ENCODE measurements around the gene HSD17B1.
"Not testable (repeated sequence)": the region's sequence is repeated elsewhere in the genome, so short reads cannot be mapped to it uniquely, and the experiment has no call there.

Gene HSD17B1

DNA sequence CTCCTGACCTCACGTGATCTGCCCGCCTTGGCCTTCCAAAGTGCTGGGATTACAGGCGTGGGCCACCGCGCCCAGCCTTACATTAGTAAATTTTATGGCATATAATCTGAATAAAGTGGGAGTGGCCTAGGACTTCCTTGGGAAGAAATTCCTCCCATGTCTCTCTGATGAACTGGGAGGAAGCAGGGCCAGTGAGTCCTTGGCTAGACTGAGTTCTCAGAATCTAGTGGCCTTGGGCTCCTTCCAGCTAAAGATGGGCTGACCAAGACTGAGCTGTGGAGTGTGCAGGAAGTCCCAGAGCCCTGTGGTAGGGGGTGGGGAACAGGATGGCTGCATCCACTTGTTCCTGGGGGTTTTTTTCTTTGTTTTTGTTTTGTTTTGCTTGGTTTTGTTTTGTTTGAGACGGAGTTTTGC, 26.7 kb upstream of the HSD17B1 start:
- DNase-seq = no peak

DNA sequence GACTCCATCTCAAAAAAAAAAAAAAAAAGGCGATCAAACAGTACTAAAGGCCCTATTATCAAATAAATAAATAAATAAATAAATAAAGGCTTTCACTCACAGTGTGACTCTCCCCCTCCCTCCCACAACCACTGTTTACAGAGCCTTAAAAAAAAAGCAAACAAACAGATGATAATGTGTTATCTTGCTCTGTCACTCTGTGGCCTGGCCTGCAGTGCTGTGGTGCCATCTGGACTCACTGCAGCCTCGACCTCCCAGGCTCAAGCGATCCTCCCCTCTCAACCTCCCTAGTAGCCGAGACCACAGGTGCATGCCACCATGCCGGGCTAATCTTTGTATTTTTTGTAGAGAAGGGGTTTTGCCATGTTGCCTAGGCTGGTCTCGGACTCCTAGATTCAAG, 24.8 kb upstream of the HSD17B1 start:
- no peak for DNase-seq

DNA sequence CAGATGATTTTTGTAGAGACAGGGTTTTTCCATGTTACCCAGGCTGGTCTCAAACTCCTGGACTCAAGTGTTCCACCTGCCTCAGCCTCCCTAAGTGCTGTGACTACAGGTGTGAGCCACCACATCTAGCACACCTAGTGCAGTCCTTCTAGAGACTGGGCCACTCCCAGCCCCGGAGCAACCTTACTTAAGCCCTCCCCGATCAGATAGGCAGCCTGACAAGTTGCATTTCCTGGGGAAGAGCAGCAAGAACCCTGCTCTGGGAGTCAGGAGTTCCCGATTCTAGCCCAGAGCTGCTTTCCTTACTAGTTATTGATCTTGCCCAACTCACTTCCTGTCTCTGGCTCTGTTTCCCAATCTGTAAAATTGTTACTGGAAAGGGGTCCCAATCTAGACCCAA, 23.7 kb upstream of the HSD17B1 start:
- no peak for DNase-seq

DNA sequence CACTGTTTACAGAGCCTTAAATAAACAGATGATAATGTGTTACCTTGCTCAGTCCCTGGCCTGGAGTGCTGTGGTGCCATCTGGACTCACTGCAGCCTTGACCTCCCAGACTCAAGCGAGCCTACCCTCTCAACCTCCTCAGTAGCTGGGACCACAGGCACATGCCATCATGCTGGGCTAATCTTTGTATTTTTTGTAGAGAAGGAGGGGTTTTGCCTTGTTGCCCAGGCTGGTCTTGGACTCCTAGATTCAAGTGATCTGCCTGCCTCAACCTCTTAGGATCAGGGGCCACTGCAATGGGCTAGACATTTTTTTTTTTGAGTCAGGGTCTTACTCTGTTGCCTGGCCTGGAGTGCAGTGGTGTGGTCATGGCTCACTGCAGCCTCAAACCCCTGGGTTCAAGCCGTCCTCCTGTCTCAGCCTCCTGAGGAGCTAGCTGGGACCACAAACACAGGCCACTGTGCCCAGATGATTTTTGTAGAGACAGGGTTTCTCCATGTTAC, 21.7 kb upstream of the HSD17B1 start:
- DNase-seq = no peak

DNA sequence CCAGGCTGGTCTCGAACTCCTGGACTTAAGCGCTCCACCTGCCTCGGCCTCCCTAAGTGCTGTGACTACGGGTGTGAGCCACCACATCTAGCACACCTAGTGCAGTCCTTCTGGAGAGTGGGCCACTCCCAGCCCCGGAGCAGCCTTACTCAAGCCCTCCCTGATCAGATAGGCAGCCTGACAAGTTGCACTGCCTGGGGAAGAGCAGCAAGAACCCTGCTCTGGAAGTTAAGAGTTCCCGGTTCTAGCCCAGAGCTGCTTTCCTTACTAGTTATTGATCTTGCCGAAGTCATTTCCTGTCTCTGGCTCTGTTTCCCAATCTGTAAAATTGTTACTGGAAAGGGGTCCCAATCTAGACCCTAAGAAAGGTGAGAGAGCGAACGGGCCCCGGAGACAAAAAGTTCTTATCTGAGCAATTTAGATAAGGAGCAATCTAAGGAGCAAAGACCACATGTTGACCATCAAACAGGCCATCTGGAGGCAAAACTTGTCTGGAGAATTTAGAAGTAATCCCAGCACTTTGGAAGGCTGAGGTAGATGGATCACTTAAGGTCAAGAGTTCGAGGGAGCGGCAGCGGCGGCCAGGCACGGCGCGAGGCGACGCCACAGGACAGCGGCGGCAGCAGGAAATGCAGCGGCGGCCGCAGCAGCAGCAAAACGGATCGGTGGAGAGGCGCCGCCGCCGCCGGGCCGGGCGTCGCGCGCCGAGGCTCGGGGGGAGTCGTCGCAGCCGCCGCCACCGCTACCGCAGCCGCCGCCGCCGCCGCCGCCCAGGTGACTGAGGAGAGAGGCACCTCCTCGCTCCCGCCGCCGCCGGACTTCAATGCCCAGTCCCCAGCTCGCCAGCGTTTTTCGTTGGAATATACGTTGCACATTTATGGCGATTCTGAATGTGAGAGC, 21.0 kb upstream of the HSD17B1 start:
- DNase-seq = peak; percentile 60

DNA sequence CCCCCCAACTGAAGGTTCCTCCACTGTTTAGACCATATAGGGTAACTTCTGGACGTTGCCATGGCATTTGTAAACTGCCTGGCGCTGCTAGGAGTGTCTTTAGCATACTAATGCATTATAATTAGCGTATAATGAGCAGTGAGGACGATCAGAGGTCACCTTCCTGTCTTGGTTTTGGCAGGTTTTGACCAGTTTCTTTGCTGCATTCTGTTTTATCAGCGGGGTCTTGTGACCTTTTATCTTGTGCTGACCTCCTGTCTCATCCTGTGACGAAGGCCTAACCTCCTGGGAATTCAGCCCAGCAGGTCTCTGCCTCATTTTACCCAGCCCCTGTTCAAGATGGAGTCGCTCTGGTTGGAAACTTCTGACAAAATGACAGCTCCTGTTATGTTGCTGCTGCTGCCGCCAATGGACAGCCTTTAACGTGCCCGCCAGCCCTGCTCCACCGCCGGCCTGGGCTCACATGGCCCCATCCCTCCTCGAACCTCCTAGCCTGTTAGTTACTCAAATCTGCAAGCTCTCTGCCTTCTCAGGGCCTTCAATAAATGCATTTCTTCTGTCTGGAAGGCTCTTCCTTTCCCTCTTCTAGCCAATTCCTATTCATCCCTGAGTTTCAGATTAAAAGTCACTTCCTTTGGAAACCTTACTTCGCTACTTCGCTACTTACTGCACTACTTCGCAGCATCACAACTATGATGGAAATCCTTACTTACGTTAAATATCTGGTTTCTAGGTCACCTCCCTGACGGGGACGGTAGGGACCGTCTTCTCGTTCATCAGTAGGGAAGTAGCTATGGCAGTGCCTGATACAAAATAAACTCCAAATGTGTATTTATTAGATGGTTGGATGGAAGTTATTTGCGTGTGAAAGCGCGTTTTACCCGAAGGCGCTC, 17.3 kb upstream of the HSD17B1 start:
- no peak for DNase-seq

DNA sequence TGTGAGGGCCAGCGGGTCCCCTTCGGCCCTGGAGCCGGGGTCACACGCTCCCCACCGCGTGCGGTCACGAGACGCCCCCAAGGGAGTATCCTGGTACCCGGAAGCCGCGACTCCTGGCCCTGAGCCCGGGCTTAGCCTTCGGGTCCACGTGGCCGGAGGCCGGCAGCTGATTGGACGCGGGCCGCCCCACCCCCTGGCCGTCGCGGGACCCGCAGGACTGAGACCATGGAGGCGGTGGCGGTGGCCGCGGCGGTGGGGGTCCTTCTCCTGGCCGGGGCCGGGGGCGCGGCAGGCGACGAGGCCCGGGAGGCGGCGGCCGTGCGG, 16.7 kb upstream of the HSD17B1 start, which contains the start of gene NAGLU:
Gene NAGLU, plus strand, starts transcription at position 194 of the 324 bp plus-strand sequence. Its CDS starts 32 bp downstream, at position 226.
- peak; percentile 87 for DNase-seq

DNA sequence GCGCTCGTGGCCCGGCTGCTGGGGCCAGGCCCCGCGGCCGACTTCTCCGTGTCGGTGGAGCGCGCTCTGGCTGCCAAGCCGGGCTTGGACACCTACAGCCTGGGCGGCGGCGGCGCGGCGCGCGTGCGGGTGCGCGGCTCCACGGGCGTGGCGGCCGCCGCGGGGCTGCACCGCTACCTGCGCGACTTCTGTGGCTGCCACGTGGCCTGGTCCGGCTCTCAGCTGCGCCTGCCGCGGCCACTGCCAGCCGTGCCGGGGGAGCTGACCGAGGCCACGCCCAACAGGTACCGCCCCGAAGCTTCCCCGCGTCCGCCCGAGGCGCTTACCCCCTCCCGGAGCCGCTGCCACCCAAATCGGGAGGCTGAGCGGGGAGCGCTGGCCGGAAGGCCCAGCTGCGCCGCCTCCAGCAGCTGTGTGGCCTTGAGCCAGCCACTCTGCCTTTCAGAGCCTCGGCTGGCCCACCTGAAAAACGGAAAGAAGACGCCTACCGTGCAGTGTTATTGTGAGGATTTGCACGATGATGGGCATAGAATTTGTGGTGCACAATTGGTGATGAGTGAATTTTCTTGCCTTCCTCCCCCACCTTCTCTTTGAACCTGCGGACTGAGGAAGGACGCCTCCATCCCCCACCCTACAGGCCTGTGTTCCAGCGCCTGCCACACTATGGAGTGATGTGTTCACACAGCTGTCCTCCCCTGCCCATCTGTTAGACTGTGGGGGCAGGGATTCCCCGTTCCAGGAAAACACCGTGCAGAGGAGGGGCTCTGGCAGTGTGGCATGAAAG, 16.2 kb upstream of the HSD17B1 start:
- peak; percentile 81 for DNase-seq

DNA sequence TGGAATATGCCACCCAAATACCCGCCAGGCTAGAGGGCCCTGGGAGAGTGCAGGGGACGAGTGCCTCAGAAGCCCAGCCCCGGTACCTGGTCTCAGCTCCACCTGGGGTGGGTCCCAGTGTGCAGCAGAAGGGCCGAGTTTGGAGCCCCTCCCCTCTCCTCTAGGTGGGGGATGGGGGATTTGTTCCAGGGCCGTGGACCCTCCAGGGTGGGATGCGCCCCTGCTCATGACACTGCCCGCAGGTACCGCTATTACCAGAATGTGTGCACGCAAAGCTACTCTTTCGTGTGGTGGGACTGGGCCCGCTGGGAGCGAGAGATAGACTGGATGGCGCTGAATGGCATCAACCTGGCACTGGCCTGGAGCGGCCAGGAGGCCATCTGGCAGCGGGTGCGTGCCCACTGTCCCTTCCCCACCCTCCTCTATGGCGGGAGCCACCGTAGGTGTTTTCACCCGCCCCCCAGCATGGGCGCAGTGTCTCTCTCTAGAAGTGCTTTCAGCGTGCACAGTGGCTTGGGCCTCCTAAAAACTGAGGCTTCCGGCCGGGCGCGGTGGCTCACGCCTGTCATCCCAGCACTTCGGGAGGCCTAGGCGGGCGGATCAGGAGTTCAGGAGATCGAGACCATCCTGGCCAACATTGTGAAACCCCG, 15.4 kb upstream of the HSD17B1 start:
- no peak for DNase-seq

DNA sequence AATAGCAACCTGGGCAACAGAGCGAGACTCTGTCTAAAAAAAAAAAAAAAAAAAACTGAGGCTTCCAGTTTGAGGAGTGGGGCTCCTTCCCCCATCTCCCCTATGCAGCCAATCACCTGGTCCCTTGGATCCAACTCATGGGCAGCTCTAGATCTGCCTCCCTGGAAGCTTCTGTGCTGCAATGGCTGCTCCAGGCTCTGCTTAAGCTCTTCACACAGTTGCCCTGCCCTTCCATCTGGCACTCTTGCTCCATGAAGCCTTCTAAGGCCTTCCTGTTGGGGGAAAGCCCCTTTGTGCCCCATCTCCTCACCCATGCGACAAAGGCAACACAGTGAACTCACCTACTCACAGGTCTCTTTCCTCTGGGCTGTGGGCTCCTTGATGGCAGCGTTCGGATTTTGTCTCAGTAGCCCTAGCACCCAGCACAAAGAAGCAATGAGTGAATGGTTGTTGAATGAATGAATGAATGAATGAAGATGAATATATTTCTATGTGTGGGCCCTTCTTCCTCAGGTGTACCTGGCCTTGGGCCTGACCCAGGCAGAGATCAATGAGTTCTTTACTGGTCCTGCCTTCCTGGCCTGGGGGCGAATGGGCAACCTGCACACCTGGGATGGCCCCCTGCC, 14.8 kb upstream of the HSD17B1 start:
- peak; percentile 29 for DNase-seq

DNA sequence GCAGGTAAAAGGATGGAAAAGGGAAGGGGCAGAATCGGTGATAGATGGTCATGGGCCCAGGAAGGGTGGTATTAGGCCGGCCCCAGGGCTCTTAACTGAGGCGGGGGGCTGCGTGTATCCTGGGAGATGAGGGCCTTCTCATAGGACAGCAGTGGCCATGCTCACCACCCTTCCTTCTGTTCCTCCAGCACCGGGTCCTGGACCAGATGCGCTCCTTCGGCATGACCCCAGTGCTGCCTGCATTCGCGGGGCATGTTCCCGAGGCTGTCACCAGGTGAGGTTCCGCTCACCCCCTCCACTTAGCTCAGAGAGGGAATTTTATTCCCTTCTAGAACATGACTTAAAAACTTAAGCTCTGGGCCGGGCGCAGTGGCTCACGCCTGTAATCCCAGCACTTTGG, 14.2 kb upstream of the HSD17B1 start:
- DNase-seq = no peak

DNA sequence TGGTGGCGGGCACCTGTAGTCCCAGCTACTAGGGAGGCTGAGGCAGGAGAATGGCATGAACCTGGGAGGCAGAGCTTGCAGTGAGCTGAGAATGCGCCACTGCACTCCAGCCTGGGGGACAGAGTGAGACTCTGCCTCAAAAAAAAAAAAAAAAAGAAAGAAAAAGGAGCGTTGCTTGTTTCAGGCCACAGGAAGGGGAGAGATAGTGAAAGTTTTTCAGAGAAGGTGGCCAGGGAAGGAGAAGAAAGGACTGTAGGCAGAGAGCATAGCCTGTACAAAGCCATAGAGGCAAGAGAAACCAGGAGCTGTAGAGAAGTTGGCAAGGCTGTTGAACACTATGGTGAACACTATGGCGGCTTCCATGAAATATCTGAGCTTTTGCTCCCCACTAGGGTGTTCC, 12.2 kb upstream of the HSD17B1 start:
- not testable (repeated sequence) for DNase-seq

DNA sequence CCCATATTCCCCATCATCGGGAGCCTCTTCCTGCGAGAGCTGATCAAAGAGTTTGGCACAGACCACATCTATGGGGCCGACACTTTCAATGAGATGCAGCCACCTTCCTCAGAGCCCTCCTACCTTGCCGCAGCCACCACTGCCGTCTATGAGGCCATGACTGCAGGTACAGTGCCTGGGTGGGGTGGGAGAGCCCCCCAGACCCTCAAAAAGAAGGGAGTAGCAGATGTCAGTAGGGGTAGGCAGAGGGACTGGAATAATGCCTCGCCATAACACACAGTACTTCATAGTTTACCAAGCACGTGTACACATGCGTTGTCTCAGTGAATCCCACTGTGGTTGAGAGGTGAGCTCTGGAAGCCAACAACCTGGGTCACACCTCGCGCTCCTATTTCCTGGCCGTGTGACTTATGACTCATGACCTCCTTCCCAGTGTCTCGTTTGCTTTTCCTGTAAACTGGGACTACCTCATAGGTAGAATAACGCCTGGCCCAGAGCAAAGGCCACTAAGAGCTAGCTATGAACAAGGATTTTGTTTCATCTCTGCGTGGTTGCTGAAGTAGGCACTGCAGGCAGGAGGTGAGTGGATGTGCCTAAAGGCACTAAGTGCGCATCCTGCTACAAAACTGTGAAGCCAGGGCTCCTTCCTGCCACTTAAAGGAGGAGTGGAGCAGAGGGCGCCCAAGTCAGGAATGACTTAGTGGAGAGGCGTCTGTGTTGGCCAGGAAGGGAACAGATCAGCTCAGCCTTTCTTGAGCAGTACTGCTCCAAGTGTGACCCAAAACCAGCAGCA, 11.5 kb upstream of the HSD17B1 start:
- no peak for DNase-seq

DNA sequence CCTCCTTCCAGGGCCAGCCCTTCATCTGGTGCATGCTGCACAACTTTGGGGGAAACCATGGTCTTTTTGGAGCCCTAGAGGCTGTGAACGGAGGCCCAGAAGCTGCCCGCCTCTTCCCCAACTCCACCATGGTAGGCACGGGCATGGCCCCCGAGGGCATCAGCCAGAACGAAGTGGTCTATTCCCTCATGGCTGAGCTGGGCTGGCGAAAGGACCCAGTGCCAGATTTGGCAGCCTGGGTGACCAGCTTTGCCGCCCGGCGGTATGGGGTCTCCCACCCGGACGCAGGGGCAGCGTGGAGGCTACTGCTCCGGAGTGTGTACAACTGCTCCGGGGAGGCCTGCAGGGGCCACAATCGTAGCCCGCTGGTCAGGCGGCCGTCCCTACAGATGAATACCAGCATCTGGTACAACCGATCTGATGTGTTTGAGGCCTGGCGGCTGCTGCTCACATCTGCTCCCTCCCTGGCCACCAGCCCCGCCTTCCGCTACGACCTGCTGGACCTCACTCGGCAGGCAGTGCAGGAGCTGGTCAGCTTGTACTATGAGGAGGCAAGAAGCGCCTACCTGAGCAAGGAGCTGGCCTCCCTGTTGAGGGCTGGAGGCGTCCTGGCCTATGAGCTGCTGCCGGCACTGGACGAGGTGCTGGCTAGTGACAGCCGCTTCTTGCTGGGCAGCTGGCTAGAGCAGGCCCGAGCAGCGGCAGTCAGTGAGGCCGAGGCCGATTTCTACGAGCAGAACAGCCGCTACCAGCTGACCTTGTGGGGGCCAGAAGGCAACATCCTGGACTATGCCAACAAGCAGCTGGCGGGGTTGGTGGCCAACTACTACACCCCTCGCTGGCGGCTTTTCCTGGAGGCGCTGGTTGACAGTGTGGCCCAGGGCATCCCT, 9.3 kb upstream of the HSD17B1 start:
- no peak for DNase-seq

DNA sequence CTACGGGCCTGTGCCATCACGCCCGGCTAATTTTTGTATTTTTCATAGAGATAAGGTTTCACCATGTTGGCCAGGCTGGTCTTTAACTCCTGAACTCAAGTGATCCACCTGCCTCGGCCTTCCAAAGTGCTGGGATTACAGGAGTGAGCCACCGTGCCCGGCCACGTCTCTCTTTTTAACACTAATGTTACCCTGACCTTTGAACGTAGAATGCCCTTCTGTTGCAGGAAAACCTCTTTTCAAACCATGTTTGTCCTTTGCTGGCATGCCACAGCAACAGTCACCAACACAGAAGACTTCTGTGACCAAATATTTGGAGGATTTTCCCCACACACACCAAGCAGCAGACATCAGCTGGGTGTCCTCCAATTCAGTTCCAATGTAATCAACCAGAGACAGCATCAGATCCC, 7.8 kb upstream of the HSD17B1 start:
- DNase-seq = no peak

DNA sequence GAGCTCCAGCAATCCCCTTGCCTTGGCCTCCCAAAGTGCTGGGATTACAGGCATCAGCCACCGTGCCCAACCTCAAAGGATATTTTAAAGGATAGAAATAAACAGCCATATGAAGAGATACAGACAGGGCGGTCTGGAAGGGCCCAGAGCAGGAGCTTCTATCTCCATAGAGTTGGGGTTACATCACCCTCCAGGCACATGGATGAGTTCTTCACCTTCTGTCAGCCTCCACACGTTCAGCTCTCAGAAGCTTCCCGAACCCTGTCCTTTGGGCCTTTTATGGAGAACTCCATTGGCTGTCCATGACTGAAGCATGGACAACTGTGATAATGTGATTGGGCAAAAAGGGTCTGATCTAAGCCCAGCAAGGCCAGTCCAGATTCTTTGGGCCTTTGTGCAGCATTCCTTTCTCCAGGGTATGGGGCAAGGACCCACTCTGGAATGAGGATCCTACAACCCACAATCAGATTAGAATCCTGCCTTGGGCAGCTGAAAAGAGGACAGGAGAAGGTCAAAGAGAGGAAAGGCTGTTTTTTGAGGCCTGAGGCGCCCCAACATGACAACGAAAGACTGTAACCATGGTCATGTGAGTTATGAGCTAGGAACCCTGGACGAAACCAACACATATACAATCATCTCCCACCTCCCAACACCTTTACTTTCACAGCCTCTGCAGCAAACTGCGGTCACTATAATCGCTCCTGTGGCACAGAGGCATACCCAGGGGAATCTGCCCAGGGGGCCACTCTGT, 6.8 kb upstream of the HSD17B1 start:
- not testable (repeated sequence) for DNase-seq

DNA sequence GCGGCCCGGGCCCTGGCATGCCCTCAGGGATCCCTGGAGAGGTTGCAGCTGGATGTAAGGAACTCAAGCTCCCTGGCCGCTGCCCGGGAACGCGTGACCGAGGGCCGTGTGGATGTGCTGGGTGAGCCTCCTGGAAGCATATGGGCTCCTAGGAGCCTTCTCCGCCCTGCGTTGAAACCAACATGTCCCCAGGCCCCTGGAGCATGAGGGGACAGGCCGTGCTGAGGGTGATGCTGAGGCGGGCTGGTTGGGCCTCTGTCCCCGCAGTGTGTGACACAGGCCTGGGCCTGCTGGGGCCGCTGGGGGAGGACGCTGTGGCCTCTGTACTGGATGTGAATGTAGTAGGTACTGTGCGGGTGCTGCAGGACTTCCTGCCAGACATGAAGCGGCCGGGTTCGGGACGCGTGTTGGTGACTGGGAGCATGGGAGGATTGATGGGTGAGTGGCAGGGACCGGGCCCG, 5.7 kb upstream of the HSD17B1 start:
- DNase-seq = no peak

DNA sequence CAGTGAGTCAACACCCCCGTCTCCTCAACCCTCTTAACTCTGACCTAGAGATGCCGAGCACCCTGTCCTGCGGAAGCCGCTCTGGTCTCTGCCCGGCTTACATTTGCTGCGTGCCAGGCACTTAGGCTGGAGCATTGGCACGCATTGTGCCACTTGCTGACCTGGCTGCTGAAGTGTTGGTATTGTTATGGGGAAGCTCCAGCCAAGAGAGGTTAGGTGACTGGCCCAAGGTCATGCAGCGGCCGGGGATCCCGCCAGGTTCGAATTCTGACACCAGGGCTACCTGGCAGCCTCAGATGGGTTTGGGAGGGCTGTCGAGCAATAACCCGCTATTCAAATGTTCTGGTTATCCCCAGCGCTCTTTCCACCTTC, 5.0 kb upstream of the HSD17B1 start:
- DNase-seq = no peak

Measured in NCI-H2171 treated with DMSO at 0.1 percent for 48 hours (cell line).